NCI-H1092 treated with DMSO at 0.1 percent for 48 hours (cell line): ENCODE measurements around the gene NRXN3.

Source experiments
- DNase-seq: peaks from one replicate; lab custom pipeline; 2025; lab: John Stamatoyannopoulos, UW

NRXN3 gene

DNA sequence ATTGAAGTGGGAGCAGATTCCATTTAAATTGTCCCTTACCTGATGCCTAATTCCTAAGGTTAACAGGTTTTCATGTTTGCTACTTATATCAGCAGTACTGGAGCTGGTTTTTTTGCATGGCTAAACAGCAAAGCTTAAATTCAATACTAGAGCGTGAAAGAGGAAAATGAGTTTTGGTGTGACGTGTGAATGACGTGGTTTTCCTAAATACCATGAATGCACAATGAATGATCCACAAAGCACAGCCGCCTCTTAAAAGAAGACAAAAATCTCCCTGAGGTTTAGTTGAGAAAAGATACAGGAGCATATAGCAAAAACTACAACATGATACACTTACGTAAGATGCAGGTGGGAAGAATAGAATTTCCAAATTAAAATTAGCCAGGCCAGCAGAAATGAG lies 1310.0 kb downstream of the NRXN3 start:
- DNase-seq = no peak

GRCh38 chr14:79482825-79483224 lies 1312.7 kb downstream of the NRXN3 start:
- DNase-seq = no peak

DNA sequence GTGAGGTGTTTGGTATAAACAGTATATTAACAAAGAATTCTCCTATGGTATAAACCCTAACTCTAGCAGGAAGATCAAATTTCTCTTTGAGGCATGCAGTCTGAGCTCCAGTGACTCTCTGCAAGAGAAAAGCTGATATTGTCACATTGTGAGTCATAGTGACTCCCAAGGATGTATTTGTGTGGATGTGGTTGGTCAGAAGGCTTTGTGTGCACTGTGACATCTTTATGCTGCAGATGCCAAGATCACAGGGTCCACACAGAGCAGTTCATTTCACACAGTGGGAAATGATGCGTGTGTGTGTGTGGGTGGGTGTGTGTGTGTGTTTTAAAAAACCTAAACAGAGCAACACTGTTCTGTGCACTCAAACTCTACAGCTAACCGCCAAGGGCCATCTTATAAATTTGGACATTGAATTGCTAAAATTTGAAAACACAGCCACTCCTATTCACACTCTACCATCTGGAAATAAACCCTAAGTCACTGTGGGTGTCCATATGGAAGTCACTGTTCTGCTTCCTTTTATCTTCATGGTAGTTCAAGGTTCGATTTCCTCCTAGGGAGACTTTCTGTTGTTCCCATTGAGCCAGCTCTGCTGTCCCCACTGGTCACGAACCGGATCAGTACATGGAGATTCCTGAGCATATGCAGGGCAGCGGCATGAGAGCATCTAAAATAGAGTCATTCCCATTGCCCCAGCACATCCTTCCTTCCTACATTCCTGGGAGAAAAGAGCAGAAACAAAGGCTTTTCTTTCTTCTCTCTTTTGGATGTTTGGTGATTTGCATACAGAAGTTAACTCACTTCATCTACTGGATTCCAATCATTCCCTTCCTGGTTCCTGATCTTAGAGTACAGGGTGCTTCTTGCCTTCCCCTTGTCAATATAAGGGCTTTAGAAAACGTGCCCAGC lies 1313.6 kb downstream of the NRXN3 start:
- no peak for DNase-seq

- no peak for DNase-seq
These were observed 1317.5 kb downstream of the NRXN3 start for GRCh38 chr14:79487632-79488031.

- DNase-seq = no peak
These were observed 1321.0 kb downstream of the NRXN3 start for GRCh38 chr14:79491161-79491560.

DNA sequence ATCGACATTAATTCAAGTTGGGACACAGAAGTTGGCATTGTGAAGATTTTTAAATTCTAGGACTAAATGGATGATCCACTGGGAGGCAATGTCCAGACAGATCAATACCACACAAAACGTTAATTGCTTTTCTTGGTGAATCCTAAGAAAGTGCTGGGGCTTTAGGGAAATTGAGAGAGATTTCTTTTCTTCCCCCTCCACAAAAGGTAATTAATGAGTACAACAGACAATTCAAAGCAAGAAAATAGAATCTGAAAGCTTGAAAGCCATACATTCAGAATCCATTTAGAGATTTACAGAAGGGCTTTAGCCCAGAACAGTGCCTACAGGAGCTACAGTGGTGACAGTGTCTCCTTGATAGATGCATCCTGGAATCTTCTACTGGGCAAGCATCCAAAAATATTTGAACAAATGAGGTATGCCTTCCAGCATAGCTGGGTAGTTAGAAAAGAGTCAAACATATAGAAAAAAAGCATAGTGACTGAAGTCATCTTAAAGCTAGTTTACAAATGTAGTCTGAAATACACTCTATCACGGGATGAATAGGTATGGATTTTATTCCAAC lies 1323.0 kb downstream of the NRXN3 start:
- DNase-seq = no peak

DNA sequence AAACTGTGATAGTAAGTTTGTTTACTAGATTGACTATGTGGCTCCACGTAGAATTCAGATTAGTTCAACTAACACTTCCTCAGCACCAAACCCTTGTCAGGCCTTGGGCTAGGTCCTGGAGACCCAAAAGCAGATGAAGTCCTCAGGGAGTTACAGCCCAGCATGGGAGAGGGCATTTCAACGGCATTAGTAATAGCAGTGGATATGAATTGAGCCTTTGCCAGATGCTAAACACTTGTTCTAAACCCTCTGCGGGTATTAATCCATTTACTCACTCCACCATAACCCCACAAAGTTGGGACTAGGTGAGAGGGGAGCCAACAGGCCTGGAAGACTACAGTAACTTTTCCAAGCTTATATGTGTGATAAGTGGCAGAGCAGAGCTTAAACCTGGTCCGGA lies 1326.5 kb downstream of the NRXN3 start:
- DNase-seq = no peak

DNA sequence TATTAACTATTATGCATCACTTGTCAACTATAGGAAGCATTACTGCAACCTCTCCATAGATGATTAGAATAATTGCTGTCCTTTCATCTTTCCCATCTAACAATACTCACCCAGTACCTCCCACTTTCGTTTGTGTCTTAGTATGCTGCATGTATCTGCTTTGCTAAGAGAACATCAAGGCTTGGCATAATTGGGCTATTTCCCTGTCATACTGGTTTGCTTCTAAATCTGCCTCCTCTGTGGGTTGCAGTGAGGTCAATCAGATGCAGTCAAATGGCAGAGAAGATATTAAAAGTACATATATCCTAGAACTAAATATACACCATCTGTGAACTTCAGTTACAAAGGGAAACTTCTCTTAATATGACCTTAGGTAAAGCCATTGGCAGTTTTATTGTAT lies 1330.3 kb downstream of the NRXN3 start:
- no peak for DNase-seq

DNA sequence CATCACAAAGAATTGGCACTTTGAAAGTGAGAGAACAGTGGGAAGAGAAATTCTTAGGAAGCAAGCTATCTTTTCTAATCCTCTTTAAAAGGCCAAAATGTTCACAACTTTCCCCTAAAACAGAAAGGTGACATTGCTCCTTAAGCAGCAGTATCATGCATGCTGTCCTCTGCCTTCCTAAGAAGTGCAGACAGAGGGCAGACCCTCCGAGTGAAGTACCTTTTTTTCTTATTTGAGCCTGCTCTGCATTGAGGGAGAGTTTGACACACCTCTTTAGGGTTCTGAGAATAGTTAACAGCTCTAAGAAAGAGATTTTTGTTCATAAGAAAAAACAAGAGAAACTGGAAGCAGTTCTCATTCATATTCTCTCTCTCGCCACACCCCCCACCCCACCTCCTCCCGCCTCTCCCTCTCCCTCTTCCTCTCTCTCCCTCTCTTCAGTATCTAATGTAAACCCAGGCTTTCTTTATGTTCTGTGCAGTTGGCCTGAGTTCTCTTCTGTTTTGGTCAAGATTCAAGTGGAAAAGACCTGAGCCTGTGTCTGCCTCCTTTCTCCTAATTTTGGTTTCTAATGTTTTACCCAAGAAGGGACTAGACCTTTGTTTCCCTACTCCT lies 1332.1 kb downstream of the NRXN3 start:
- no peak for DNase-seq

GRCh38 chr14:79502751-79503148 lies 1332.6 kb downstream of the NRXN3 start:
- no peak for DNase-seq

GRCh38 chr14:79510659-79511058 lies 1340.5 kb downstream of the NRXN3 start:
- DNase-seq = no peak

DNA sequence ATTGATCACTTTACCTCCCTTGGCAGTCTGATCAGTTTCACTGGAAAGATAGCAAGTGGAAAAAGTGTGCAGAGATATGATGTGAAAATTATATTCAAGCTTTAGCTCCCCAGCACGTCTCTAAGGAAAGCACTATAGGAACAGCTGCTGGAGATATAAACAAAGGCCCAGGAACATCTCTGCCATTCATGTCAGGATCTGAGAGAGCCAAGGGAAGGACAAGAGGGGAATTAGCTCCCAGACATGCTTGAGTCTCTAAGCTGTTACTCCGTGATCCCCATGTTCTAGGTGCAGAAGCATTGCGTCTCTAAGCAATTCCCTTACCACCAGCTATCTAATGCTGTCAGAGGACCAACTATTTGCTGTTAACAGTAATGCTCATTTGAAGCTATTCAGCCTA lies 1341.0 kb downstream of the NRXN3 start:
- DNase-seq = no peak

DNA sequence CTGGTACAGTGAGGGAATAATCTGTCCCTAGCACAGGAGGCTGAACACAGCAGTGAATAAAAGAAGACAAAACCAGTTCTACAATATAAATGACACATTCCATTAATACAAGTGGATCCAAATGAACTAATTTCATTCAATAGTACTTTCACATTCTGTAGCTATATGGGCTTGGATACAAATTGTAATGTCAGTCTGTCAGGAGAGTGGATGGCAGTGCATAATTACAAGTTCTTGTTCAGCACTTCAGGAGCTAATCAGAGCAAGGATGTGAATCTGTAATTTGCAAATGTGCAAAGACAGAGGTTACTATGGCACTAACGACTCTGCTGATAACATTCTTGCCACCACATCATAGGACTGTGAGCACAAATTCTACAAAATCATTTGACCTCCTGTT lies 1343.3 kb downstream of the NRXN3 start:
- DNase-seq = no peak

DNA sequence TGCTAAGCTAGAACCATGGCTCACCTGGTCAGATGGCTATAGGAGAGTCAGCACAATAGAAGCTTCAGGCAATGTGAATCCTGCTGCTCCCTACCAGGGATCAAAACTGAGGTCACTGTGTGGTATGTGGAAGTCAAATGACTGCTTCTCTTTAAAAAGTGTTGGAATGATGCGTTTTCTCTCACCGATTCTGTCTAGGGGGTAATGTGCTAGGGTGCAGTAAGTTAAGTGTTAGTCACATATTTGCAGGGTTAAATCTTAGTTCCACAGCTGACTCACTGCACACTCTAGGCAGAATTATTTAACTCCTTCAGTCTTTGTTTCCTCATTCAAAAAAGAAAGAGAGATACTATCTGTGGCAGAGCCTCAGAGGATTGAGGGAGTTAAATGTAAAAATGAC lies 1344.5 kb downstream of the NRXN3 start:
- DNase-seq = no peak

- no peak for DNase-seq
These were observed 1345.0 kb downstream of the NRXN3 start for GRCh38 chr14:79515158-79515557.

- DNase-seq = peak; percentile 39
These were observed 1345.8 kb downstream of the NRXN3 start for GRCh38 chr14:79516009-79516408.

GRCh38 chr14:79525416-79525815 lies 1355.2 kb downstream of the NRXN3 start:
- no peak for DNase-seq

DNA sequence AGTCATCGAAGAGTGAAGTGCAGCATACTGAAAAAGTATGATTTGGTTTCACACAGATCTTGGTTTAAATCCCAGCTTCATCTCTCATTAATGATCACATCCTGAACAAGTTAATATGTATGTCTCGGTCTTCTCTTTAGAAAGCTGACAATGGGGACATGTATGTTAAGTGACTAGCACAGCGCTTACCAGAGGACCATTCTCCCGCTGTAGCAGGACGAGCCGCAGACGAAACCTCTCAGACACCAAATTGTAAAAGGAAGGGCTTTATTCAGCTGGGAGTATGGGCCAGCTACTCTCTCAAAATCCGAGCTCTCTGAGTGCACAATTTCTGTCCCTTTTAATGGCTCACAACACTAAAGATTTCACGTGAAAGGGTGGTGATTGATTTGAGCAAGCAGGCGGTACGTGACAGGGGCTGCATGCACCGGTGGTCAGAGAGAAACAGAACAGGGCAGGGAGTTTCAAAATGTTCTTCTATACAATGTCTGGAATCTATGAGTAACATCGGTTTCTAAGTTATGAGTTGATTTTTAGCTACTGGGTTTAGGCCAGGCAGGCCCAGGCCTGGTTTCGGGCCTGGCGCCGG lies 1358.7 kb downstream of the NRXN3 start:
- no peak for DNase-seq

- no peak for DNase-seq
These were observed 1360.4 kb downstream of the NRXN3 start for GRCh38 chr14:79530555-79530954.

GRCh38 chr14:79534703-79535353 lies 1364.7 kb downstream of the NRXN3 start:
- no peak for DNase-seq

DNA sequence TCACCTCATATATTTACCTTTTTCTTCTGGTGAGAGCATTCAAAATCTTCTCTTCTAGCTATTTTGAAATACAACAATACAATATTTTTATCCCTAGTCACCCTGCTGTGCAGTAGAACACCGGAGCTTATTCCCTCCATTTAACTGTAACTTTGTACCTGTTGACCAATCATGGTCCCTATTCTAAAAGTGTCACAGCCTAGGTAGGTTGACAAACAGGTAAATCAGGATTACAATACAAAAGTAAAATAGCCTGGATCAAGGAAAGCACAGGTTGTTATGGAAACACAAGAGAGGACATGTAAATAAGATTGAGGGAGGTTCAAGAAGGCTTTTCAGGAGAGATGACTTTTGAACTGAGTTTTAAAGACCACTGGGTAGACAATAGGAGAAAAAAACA lies 1370.2 kb downstream of the NRXN3 start:
- DNase-seq = no peak

- no peak for DNase-seq
These were observed 1371.9 kb downstream of the NRXN3 start for GRCh38 chr14:79542121-79542520.
